GM21367 (cell line): ENCODE results near the gene KRT74.

Source experiments
- ATAC-seq: cut with Tn5 transposase; IDR thresholded peaks from one replicate; pipeline ENCODE4 v1.9.1; 2021; ENCODE audit not compliant: unreplicated experiment

The KRT74 gene

GRCh38 chr12:52573743-52574142 is at the start of gene KRT74:
Gene KRT74, minus strand, starts transcription at chr12:52573843. Its CDS starts 66 bp downstream, at chr12:52573777.
- no peak for ATAC-seq

DNA sequence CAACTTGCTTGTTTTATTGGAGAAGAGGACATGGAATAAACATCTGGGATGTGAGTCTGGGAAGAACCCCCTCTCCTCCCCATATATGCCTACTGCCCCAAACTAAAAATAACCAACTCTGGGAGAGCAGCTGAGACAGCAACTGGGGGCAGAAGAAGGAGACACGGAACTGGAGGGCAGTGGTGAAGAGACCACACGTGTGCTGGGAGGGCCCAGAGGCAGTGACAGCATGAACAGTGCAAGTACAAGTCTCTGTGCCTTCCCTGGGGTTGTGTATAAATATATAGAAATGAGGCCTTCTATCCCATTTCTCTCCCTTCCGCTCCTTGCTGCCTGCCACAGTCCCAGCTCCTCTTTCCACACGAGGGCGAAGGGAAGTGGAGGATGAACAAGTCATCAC is 48.7 kb upstream of the KRT74 start:
- no peak for ATAC-seq

DNA sequence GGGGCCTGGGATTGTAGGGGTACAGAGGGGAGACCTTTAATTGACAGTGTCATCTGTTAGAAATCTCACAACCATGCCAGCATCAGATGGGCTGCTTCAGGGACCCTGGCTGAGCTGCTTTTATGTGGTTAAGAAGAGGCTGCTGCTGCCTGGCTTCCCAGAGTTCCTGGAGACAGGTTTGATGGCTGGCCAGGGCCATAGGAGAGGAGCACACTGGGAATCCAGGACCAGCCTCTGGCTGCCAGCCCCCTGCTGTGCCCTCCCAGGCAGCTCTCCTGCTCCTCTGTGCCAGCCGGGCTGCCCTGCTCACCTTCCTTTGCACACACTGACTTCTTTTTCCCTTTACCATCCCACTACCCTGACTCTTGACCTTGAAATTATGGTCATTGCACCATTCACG is 45.2 kb upstream of the KRT74 start:
- no peak for ATAC-seq

- no peak for ATAC-seq
Measured at GRCh38 chr12:52618216-52618615, 44.6 kb upstream of the KRT74 start, which contains the start of gene KRT73. Gene KRT73, minus strand, starts transcription at chr12:52618559. Its CDS starts 35 bp downstream, at chr12:52618524.

DNA sequence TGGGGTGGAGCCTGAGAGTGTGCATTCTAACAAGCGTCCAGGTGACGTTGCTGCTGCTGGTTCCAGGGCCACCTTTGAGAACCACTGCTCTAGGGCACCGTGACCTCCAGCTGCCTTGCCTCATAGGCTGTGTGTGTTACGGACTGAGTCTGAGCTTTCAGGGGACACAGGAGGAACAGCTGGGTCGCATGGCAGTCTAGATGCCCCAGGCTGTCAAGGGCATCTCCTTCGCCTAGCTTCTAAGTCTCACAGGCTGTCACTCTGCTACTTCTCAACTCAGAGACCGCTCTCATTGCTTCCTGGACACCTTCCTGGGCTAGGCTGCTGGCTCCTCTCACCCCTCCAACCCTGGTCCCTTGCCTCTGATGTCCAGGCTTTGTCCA is 43.8 kb upstream of the KRT74 start:
- ATAC-seq: no peak

GRCh38 chr12:52616680-52617402 is 43.2 kb upstream of the KRT74 start:
- no peak for ATAC-seq

GRCh38 chr12:52615912-52616311 is 42.3 kb upstream of the KRT74 start:
- no peak for ATAC-seq

- no peak for ATAC-seq
Measured at GRCh38 chr12:52615208-52615868, 41.7 kb upstream of the KRT74 start.

GRCh38 chr12:52614381-52615207 is 41.0 kb upstream of the KRT74 start:
- no peak for ATAC-seq

GRCh38 chr12:52613384-52614030 is 39.9 kb upstream of the KRT74 start:
- ATAC-seq: no peak

GRCh38 chr12:52612431-52613383 is 39.1 kb upstream of the KRT74 start:
- no peak for ATAC-seq

DNA sequence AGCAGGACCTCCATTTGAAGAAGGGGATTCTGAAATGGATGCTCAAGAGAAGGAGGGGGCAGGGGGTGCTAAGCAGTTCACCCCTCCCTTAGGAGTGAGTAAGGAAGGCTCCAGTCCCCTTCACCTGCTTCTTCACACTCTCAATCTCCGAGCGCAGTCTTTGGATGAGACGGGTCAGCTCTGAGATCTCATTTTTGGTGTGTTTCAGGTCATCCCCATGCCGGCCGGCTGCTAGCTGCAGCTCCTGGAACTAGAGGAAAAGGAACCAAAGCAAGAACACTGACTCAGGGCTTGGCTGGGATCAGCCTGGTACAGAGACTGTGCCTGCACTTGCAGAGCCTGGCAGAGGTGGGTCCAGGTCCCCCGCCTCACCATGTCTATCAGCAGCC is 37.4 kb upstream of the KRT74 start:
- no peak for ATAC-seq

DNA sequence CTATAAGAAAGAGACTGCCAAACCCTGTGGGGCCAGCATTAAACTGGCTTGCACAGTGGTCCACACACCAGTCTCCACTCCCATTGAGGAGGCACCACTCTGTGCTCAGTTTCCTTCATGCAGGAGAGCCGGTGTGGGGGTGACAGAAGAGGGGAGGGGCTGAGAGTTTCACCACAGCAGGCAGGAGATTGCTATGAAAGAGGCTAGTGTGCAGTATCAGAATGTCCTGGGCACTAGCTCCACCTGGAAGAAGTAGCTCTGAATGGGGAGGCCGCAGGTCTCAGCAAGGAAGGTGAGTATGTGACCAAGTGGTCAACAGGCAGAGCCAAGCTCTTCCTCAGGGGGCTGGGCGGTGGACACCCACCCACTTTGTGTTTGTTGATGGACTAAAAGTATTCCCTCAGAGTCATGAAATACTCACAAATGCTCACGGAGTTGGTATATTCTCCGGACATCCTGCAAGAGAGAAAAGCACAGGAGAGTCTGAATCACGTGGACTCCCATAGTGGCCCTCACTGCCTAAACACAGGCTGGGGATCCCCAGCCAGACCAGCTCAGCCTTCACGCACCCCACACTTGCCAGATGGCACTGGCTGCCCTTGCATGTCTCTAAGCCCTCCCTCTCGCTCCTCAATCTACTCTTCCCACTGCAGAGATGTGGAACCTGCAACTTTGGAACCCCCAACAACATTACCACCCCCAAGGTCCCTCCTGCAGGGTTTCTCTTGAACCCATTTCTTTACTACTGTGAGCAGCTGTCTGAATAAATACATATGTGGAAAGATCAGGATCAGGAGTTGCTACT is 35.4 kb upstream of the KRT74 start:
- ATAC-seq: no peak

GRCh38 chr12:52608161-52608560 is 34.5 kb upstream of the KRT74 start:
- ATAC-seq: no peak

GRCh38 chr12:52607314-52607713 is 33.7 kb upstream of the KRT74 start:
- no peak for ATAC-seq

DNA sequence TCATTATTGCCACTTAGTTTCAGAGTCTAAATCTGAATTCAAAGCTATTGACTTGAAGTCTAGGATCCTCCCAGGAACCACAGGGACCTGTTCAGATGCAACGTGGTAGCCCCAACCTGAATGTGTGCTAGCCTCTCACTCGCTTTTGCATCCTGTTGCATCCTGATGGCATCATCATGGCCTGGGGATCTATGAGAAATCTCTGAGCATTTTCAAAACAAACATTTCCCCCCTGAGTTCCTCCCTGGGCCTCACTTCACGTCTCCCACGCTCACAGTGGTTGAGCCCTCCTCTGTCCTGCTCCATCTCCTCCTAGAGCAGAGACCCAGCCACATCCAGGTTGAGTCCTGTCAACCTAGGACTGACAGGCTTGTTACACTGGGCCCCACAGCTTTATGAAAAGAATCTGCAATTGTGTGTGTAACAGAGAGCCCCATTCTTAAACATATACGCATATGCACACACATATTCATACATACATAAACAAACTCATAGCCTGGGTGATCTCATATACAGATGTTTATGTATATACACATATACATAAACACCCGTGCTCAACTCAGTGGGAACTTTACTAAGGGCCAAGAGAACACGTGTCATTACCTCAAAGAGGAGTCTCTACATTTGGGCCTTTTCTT is 33.1 kb upstream of the KRT74 start:
- no peak for ATAC-seq

DNA sequence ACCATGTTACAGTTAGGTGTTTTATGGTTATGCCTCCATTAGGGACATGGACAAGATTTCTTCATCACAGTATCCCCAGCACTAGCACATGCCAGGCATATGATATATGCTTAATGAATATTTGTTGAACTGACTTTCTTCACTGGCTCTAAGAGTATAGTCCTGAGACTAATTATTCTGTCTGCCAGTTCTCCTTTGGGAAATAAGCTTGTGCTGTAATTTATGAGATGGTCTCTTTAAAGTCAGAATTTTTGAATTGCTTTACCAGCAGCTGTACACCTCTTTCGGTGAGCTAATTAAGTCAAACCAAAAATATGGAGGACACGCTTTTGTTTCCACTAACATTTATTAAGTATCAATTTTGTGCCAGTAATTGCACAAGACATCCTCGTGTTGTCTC is 32.5 kb upstream of the KRT74 start:
- ATAC-seq: no peak

GRCh38 chr12:52605542-52605941 is 31.9 kb upstream of the KRT74 start:
- ATAC-seq: no peak

DNA sequence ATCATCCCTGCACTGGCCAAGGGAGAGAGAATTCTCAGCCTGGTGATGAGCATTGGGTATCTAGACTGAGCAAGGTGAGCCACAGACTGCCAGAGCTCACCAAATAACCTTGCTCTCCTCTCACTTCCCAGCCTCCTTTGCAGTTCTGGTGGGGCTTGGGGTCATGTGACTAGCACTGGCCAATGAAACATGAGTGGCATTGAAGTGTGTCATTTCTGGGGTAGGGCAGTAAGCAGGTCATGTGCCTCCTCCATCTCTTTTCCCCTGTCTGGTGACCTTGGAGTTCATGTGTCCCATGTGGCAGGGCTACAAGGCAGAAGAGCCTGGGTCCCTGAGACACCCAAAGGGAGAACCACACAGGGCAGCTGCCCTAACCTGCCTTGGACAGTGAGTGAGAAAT is 31.2 kb upstream of the KRT74 start:
- ATAC-seq: no peak
